Measurements from ENCODE around the gene EFTUD2.

DNA sequence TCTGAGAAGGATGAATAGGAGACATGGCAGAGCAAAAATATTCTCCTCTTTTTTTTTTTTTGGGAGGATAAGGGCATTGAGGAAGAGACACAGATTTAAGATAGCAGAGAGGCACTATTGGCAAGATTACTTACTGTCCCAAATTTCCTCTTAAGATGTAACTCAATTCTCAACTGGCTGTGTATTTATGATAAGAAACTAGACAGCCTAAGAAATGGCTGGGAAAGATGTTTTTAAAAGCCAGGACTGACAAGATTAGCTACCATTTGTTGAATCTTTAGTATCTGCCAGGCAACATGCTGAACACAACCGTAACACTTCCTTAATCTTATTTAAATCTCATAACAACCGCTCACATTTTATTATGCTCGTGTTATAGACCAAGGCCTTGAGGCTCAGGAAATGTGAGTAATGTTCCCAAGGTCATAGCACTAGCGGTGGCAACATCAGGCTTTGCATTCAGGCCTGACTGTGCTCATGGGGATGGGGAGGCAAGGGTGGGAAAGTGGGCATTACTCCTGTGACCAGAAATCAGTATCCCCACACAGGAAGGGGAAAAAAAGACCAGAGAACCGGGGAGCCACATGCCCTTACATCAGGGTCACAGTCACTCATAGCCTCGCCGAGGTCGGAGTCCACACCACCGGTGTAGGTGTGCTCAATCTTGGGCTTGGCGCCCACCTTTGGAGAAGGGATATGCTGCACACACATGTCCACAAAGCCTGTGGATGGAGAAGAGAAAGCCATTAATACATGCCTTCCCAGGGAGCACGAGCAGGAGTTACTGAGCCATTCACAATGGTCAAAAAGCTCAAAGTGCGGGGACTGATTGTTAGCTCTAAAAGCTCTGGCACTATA is 36.0 kb downstream of the EFTUD2 start:
- TF ChIP-seq POLR2A (IDR thresholded peaks at IDR 0.05; ENCODE audit: low read length) (no peak), GATA1 (IDR thresholded peaks at IDR 0.05; ENCODE audit: low read depth, low read length) (no peak)
